H4 (cell line): ENCODE measurements around the gene PRDX4. TPM values are rescaled to one million over a fixed set of nuclear protein-coding genes. Genes with fewer than 3 reads are reported as not detected.
"Not testable (repeated sequence)": the region's sequence is repeated elsewhere in the genome, so short reads cannot be mapped to it uniquely, and the experiment has no call there.

Source experiments
- DNase-seq: peaks from one replicate; pipeline ENCODE4 v3.0.0-alpha.2; 2015; ENCODE audit warnings: low spot score
- total RNA-seq: library from RNA; depleted of rRNA; stranded (reverse); fragments of >200 nt; shearing (Covaris generic); gene quantifications from 2 replicates; pipeline ENCODE4 v1.2.3, GENCODE V29; 2014; rRNA removed

PRDX4 gene
- total RNA-seq, 1 experiment from 2014 or later, result 347 TPM

GRCh38 chrX:23673108-23673507, 5.8 kb downstream of the PRDX4 start:
- DNase-seq, result no peak

- DNase-seq, result not testable (repeated sequence)
These were observed 9.2 kb downstream of the PRDX4 start for GRCh38 chrX:23676486-23676885.

- no peak for DNase-seq
These were observed 24.9 kb downstream of the PRDX4 start for GRCh38 chrX:23692166-23692565.

DNA sequence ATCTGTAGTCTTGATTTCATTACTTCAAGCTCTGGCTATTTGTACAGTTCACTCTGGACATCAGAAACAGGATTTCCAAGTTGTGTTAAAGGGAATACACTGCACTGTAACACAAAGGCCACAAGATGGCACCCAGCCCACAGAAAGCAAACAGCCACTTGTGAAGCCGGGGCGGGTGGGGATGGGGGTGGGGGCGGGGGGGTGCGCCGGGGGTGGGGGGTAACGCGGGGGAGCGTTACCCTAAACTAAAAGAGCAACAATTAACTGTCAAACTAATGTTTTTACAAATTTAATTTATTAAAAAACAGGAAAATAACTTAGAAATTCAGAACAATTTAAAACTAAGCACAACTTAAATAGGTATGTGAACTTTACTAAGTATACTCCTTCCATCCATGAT, 27.3 kb downstream of the PRDX4 start:
- DNase-seq, result peak; percentile 46

GRCh38 chrX:23699636-23700194, 32.4 kb downstream of the PRDX4 start:
- DNase-seq, result no peak

GRCh38 chrX:23704673-23705206, 37.4 kb downstream of the PRDX4 start:
- DNase-seq, result no peak

GRCh38 chrX:23705235-23705634, 37.9 kb downstream of the PRDX4 start:
- DNase-seq, result no peak

- no peak for DNase-seq
These were observed 52.9 kb downstream of the PRDX4 start for GRCh38 chrX:23720117-23720677.

GRCh38 chrX:23726191-23726590, 58.9 kb downstream of the PRDX4 start:
- DNase-seq, result no peak

- no peak for DNase-seq
These were observed 59.9 kb downstream of the PRDX4 start for GRCh38 chrX:23727206-23727605.

DNA sequence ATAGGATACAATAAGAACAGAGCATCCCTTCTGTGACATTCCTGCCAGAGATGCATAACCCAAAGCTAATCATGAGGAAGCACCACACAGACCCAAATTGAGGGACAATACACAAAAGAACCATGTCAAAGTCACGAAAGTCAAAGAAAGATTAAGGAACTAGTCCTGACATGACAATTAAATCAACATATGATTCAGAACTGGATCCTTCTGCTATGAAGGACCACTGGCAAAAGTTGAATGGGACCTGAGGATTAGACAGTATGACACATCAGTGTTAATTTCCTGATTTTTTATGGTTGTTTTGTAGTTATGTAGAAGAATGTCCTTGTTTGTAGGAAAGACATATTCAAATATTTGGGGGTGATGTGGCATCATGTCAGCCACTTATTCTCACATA, 61.9 kb downstream of the PRDX4 start:
- DNase-seq, result no peak

- no peak for DNase-seq
These were observed 64.7 kb downstream of the PRDX4 start for GRCh38 chrX:23731951-23732350.

DNA sequence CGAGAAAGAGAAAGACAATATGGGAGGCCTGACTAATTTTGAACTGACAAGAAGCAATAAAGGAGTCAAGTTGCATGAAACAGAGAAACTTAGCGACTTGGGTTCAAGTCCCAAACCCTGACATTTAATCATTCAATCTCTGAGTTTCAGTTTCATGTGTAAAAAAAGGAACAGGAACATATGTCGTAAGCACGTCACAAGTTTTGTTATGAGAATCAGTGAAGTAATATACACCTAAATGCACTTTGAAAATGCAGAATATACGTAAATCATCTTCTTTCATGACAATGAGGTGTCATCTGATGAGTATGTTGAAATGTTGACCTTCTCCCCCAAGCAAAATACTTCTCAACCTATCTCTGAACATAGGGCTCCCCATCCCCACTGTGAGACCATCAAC, 65.4 kb downstream of the PRDX4 start:
- no peak for DNase-seq

Other genes with a start within 250 kb of the PRDX4 start
- 41.1 and 47.0 TPM in 2 replicates for gene ACOT9, start 75.8 kb downstream of the PRDX4 start, total RNA-seq
- 44.2 and 46.4 TPM in 2 replicates for gene SAT1, start 115.7 kb downstream of the PRDX4 start, total RNA-seq
- 40.5 and 58.9 TPM in 2 replicates for gene APOO, start 240.4 kb downstream of the PRDX4 start, total RNA-seq
- 0.04 TPM in 1 of 2 replicates, not detected in the other for gene CXorf58, start 240.5 kb downstream of the PRDX4 start, total RNA-seq